ENCODE data around the gene PTHLH.

DNA sequence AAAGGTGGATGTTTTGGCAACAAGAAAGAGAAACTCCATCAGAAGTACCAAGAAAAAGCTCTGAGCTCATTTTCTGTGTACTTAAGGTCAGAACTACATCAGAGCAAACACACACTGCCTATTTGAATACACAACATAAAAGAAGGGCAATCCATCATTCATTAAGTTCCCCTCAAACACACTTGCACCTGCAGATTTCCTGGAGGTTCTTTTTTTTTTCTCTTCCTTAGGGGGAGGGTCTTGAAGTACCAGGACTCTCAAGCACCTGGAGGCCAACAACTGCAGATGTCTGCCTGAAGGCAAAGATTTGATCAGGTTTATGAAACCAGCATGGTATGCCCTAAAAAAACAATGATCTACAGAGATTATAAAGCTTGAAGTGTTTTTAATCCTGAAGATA is 26.1 kb upstream of the PTHLH start:
- TF ChIP-seq, protein P1, sequence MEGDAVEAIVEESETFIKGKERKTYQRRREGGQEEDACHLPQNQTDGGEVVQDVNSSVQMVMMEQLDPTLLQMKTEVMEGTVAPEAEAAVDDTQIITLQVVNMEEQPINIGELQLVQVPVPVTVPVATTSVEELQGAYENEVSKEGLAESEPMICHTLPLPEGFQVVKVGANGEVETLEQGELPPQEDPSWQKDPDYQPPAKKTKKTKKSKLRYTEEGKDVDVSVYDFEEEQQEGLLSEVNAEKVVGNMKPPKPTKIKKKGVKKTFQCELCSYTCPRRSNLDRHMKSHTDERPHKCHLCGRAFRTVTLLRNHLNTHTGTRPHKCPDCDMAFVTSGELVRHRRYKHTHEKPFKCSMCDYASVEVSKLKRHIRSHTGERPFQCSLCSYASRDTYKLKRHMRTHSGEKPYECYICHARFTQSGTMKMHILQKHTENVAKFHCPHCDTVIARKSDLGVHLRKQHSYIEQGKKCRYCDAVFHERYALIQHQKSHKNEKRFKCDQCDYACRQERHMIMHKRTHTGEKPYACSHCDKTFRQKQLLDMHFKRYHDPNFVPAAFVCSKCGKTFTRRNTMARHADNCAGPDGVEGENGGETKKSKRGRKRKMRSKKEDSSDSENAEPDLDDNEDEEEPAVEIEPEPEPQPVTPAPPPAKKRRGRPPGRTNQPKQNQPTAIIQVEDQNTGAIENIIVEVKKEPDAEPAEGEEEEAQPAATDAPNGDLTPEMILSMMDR (IDR thresholded peaks at IDR 0.05): no peak
- no peak for TF ChIP-seq POLR2A (IDR thresholded peaks at IDR 0.05)
